GM21825 (cell line): Measurements from ENCODE around the gene ACTR5.
"Not testable (repeated sequence)": the region's sequence is repeated elsewhere in the genome, so short reads cannot be mapped to it uniquely, and the experiment has no call there.

Experiments
- ATAC-seq: cut with Tn5 transposase; IDR thresholded peaks from one replicate; pipeline ENCODE4 v1.9.1; 2021; ENCODE audit warnings: mild to moderate bottlenecking, moderate library complexity; ENCODE audit not compliant: unreplicated experiment

ACTR5 gene

GRCh38 chr20:38764567-38765318 is 16.5 kb downstream of the ACTR5 start:
- no peak for ATAC-seq

- no peak for ATAC-seq
These were observed 17.8 kb downstream of the ACTR5 start for GRCh38 chr20:38766071-38766470.

GRCh38 chr20:38769376-38770295 is 21.4 kb downstream of the ACTR5 start:
- no peak for ATAC-seq

- no peak for ATAC-seq
These were observed 22.3 kb downstream of the ACTR5 start for GRCh38 chr20:38770546-38770945.

- ATAC-seq, result no peak
These were observed 22.7 kb downstream of the ACTR5 start for GRCh38 chr20:38770970-38771369.

GRCh38 chr20:38771621-38772020 is 23.4 kb downstream of the ACTR5 start:
- ATAC-seq, result no peak

- ATAC-seq, result no peak
These were observed 25.9 kb downstream of the ACTR5 start for GRCh38 chr20:38774167-38774566.

GRCh38 chr20:38776363-38776762 is 28.1 kb downstream of the ACTR5 start:
- no peak for ATAC-seq

- ATAC-seq, result no peak
These were observed 31.2 kb downstream of the ACTR5 start for GRCh38 chr20:38779247-38780097.

- no peak for ATAC-seq
These were observed 34.0 kb downstream of the ACTR5 start for GRCh38 chr20:38782275-38782674.

GRCh38 chr20:38787870-38788269 is 39.6 kb downstream of the ACTR5 start:
- ATAC-seq, result no peak

- no peak for ATAC-seq
These were observed 41.4 kb downstream of the ACTR5 start for GRCh38 chr20:38789503-38790199.

- ATAC-seq, result no peak
These were observed 42.2 kb downstream of the ACTR5 start for GRCh38 chr20:38790200-38791053.

- no peak for ATAC-seq
These were observed 43.0 kb downstream of the ACTR5 start for GRCh38 chr20:38791291-38791690.

GRCh38 chr20:38791940-38792339 is 43.7 kb downstream of the ACTR5 start:
- ATAC-seq, result no peak

- ATAC-seq, result not testable (repeated sequence)
These were observed 45.8 kb downstream of the ACTR5 start for GRCh38 chr20:38794057-38794456.

GRCh38 chr20:38798266-38798665 is 50.0 kb downstream of the ACTR5 start:
- ATAC-seq, result no peak

GRCh38 chr20:38799203-38799602 is 50.9 kb downstream of the ACTR5 start:
- no peak for ATAC-seq

GRCh38 chr20:38800882-38801281 is 52.6 kb downstream of the ACTR5 start:
- no peak for ATAC-seq

- no peak for ATAC-seq
These were observed 56.0 kb downstream of the ACTR5 start for GRCh38 chr20:38804221-38804620.
